MM.1S (cell line): ENCODE measurements around the gene MGARP.

Experiments used
- DNase-seq: peaks from one replicate; pipeline ENCODE4 v3.0.0-alpha.2; 2015
- H2AFZ ChIP-seq: fragments of 300-600 bp; sonication (generic); 2 replicates; pipeline ENCODE4 v1.6.0; 2016; ENCODE audit warnings: antibody characterized with exemption, low read length
- H3F3A ChIP-seq: fragments of 300-600 bp; sonication (generic); 2 replicates; pipeline ENCODE4 v1.6.1; 2016; ENCODE audit warnings: mild to moderate bottlenecking, antibody characterized with exemption, low read length, moderate library complexity, mixed read lengths; ENCODE audit not compliant: insufficient read depth
- H3K27ac ChIP-seq: fragments of 300-600 bp; sonication (generic); 2 replicates; pipeline ENCODE4 v1.5.1; 2016; ENCODE audit warnings: mild to moderate bottlenecking, low read length
- H3K27me3 ChIP-seq: fragments of 300-600 bp; sonication (generic); replicated peaks from 2 replicates; pipeline ENCODE4 v1.6.0; 2016; ENCODE audit warnings: low read length; ENCODE audit not compliant: insufficient read depth
- H3K36me3 ChIP-seq: fragments of 300-600 bp; sonication (generic); replicated peaks from 2 replicates; pipeline ENCODE4 v1.6.1; 2016; ENCODE audit warnings: mild to moderate bottlenecking, low read length, mixed read lengths; ENCODE audit not compliant: insufficient read depth
- H3K4me1 ChIP-seq: fragments of 300-600 bp; sonication (generic); 2 replicates; pipeline ENCODE4 v1.6.1; 2016; ENCODE audit warnings: low read length, mixed read lengths
- H3K4me2 ChIP-seq: fragments of 300-600 bp; sonication (generic); 2 replicates; pipeline ENCODE4 v1.6.0; 2016; ENCODE audit warnings: low read depth, low read length
- H3K4me3 ChIP-seq: fragments of 300-600 bp; sonication (generic); 2 replicates; pipeline ENCODE4 v1.5.1; 2016; ENCODE audit warnings: low read length, mixed read lengths
- H3K79me2 ChIP-seq: fragments of 300-600 bp; sonication (generic); 2 replicates; pipeline ENCODE4 v1.6.1; 2016; ENCODE audit warnings: mixed run types, low read length, mixed read lengths
- H3K9ac ChIP-seq: fragments of 300-600 bp; sonication (generic); 2 replicates; pipeline ENCODE4 v1.6.1; 2016; ENCODE audit warnings: low read length, mixed read lengths
- H3K9me2 ChIP-seq: fragments of 300-600 bp; sonication (generic); replicated peaks from 2 replicates; pipeline ENCODE4 v1.6.1; 2016; ENCODE audit warnings: mild to moderate bottlenecking, low read length, mixed read lengths; ENCODE audit not compliant: insufficient read depth
- H3K9me3 ChIP-seq: fragments of 300-600 bp; sonication (generic); replicated peaks from 2 replicates; pipeline ENCODE4 v1.6.1; 2016; ENCODE audit warnings: mild to moderate bottlenecking, low read length, mixed read lengths; ENCODE audit not compliant: insufficient read depth
- H4K20me1 ChIP-seq: fragments of 300-600 bp; sonication (generic); 2 replicates; pipeline ENCODE4 v1.6.1; 2016; ENCODE audit warnings: mild to moderate bottlenecking, low read length, moderate library complexity, mixed read lengths; ENCODE audit not compliant: insufficient read depth
- CTCF ChIP-seq: fragments of 300-600 bp; sonication (generic); IDR thresholded peaks from 2 replicates; pipeline ENCODE4 v1.5.1; 2016; ENCODE audit warnings: antibody characterized with exemption, low read length, mixed read lengths
- EZH2 ChIP-seq: fragments of 300-600 bp; sonication (generic); optimal IDR thresholded peaks from 2 replicates; pipeline ENCODE3; 2017; ENCODE audit warnings: low read depth, mild to moderate bottlenecking, antibody characterized with exemption, low read length, mixed read lengths
- EZH2phosphoT487 ChIP-seq: fragments of 300-600 bp; sonication (generic); IDR thresholded peaks from 2 replicates; pipeline ENCODE4 v1.6.1; 2018; ENCODE audit warnings: antibody characterized with exemption, low read length

Gene MGARP

GRCh38 chr4:139223682-139224317 lies 56.2 kb downstream of the MGARP start:
- H3K4me1 ChIP-seq = peaks cover 20% of the 10 kb centered on the region
- no peaks in the 10 kb centered on the region for H3K9me2 ChIP-seq
- H3F3A ChIP-seq = 0 out of 2 replicates have a peak, but pooled peaks cover 8% of the 10 kb centered on the region
- no peaks in the 10 kb centered on the region for H4K20me1 ChIP-seq
- H3K4me2 ChIP-seq = no peak overlapping the region
- H3K27ac ChIP-seq = no peak overlapping the region
- no peaks in the 10 kb centered on the region for H3K79me2 ChIP-seq
- no peaks in the 10 kb centered on the region for H3K27me3 ChIP-seq
- DNase-seq = no peak
- H3K4me3 ChIP-seq = no peak overlapping the region
- no peaks in the 10 kb centered on the region for H3K9me3 ChIP-seq
- no peak overlapping the region for H3K9ac ChIP-seq
- H2AFZ ChIP-seq = no peak overlapping the region
- H3K36me3 ChIP-seq = no peaks in the 10 kb centered on the region
- TF ChIP-seq EZH2 = no peak
- TF ChIP-seq EZH2phosphoT487 = no peak
- no peak for TF ChIP-seq CTCF

GRCh38 chr4:139222215-139222614 lies 57.8 kb downstream of the MGARP start:
- Histone ChIP-seq H4K20me1 (no peaks in the 10 kb centered on the region), H3K4me3 (no peak overlapping the region), H3F3A (0 out of 2 replicates have a peak, but pooled peaks cover under 1% of the 10 kb centered on the region), H3K27ac (no peak overlapping the region), H3K27me3 (no peaks in the 10 kb centered on the region), H3K4me2 (no peak overlapping the region), H3K79me2 (no peaks in the 10 kb centered on the region), H3K9me2 (no peaks in the 10 kb centered on the region), H2AFZ (no peak overlapping the region), H3K9ac (no peak overlapping the region), H3K36me3 (no peaks in the 10 kb centered on the region), H3K9me3 (no peaks in the 10 kb centered on the region), H3K4me1 (peaks cover 7% of the 10 kb centered on the region)
- no peak for DNase-seq
- TF ChIP-seq EZH2phosphoT487 (no peak), EZH2 (no peak), CTCF (no peak)

GRCh38 chr4:139221687-139222086 lies 58.3 kb downstream of the MGARP start:
- H2AFZ ChIP-seq = no peak overlapping the region
- TF ChIP-seq CTCF (no peak), EZH2 (no peak), EZH2phosphoT487 (no peak)
- H3K4me2 ChIP-seq = no peak overlapping the region
- DNase-seq = no peak
- H3K4me3 ChIP-seq = no peak overlapping the region
- no peak overlapping the region for H3K27ac ChIP-seq
- no peaks in the 10 kb centered on the region for H3K27me3 ChIP-seq
- peaks cover 6% of the 10 kb centered on the region for H3K4me1 ChIP-seq
- no peaks in the 10 kb centered on the region for H3K36me3 ChIP-seq
- no peaks in the 10 kb centered on the region for H3K9me3 ChIP-seq
- no peaks in the 10 kb centered on the region for H3K79me2 ChIP-seq
- H4K20me1 ChIP-seq = no peaks in the 10 kb centered on the region
- no peak overlapping the region for H3K9ac ChIP-seq
- no peaks in the 10 kb centered on the region for H3K9me2 ChIP-seq
- no peaks in the 10 kb centered on the region for H3F3A ChIP-seq
